Fibroblast of lung (primary cell): ENCODE results near the gene WNT11. TPM values are rescaled to one million over a fixed set of nuclear protein-coding genes. Genes with fewer than 3 reads are reported as not detected.

ENCODE experiments used
- DNase-seq, 2 donors: peaks; one replicate each; pipeline versions ENCODE4 v3.0.0 to v3.0.0-alpha.2; 2010; ENCODE audit warnings: low read depth in 2 of 2
- H2AFZ ChIP-seq: 2 replicates; pipeline ENCODE4 v1.5.1; 2012; ENCODE audit warnings: low read length, control low read depth, inconsistent platforms
- H3K27ac ChIP-seq: 2 replicates; pipeline ENCODE4 v1.5.1; 2011; ENCODE audit warnings: low read length, control low read depth; ENCODE audit not compliant: insufficient read depth
- H3K27me3 ChIP-seq: 2 replicates; pipeline ENCODE4 v1.5.1; 2011; ENCODE audit warnings: mild to moderate bottlenecking, low read length; ENCODE audit not compliant: control insufficient read depth, insufficient read depth
- H3K36me3 ChIP-seq: 2 replicates; pipeline ENCODE4 v1.5.1; 2011; ENCODE audit warnings: low read length; ENCODE audit not compliant: control insufficient read depth, insufficient read depth
- H3K4me1 ChIP-seq: 2 replicates; pipeline ENCODE4 v1.5.1; 2011; ENCODE audit warnings: low read length; ENCODE audit not compliant: control insufficient read depth, insufficient read depth; ENCODE audit errors: extremely low read depth
- H3K4me2 ChIP-seq: 2 replicates; pipeline ENCODE4 v1.5.1; 2011; ENCODE audit warnings: low read length, control low read depth; ENCODE audit not compliant: insufficient read depth; ENCODE audit errors: extremely low read depth
- H3K4me3 ChIP-seq, 4 experiments: fragments of 200-600 bp in 1 of 4; sonication (generic) in 1 of 4; replicated peaks in 1 of 4; 2 replicates each; pipeline ENCODE4 v1.5.1; 2011 to 2016; ENCODE audit warnings: low read length in 4 of 4, low read depth in 3 of 4, mild to moderate bottlenecking in 3 of 4, control low read depth in 2 of 4, inconsistent platforms in 1 of 4, mixed read lengths in 1 of 4; ENCODE audit not compliant: insufficient read depth in 1 of 4; ENCODE audit errors: control extremely low read depth in 1 of 4
- H3K79me2 ChIP-seq: 2 replicates; pipeline ENCODE4 v1.5.1; 2012; ENCODE audit warnings: mild to moderate bottlenecking, low read length, inconsistent platforms; ENCODE audit not compliant: control insufficient read depth, insufficient read depth
- H3K9ac ChIP-seq: 2 replicates; pipeline ENCODE4 v1.5.1; 2011; ENCODE audit warnings: mild to moderate bottlenecking, low read length, control low read depth; ENCODE audit not compliant: insufficient read depth
- H3K9me3 ChIP-seq: 2 replicates; pipeline ENCODE4 v1.5.1; 2012; ENCODE audit warnings: low read depth, low read length; ENCODE audit not compliant: control insufficient read depth, insufficient read depth
- H4K20me1 ChIP-seq: 2 replicates; pipeline ENCODE4 v1.5.1; 2011; ENCODE audit warnings: low read length; ENCODE audit not compliant: control insufficient read depth, insufficient read depth; ENCODE audit errors: extremely low read depth
- EZH2 ChIP-seq: IDR thresholded peaks from 2 replicates; pipeline ENCODE4 v1.5.1; 2012; ENCODE audit warnings: low read length, control low read depth, mild to moderate bottlenecking; ENCODE audit errors: missing control alignments
- polyA plus RNA-seq, 2 donors: library from polyadenylated mRNA; depleted of rRNA in 1 of 2; stranded (reverse) in 1 of 2; unstranded in 1 of 2; fragments of >200 nt; gene quantifications; 2 replicates each; pipeline ENCODE4 v1.2.1, GENCODE V29; 2011 to 2012; ENCODE audit warnings: missing spikeins in 1 of 2
- total RNA-seq: library from RNA; depleted of rRNA; stranded (reverse); fragments of >200 nt; gene quantifications from 2 replicates; pipeline ENCODE4 v1.2.1, GENCODE V29; 2014
- TF ChIP-seq, protein P1 (sequence below), 2 donors: IDR thresholded peaks in 1 of 2; conservative IDR thresholded peaks in 1 of 2; 1 replicate in 1 of 2; 2 replicates in 1 of 2; pipeline ENCODE4 v1.5.1; 2011 to 2012; ENCODE audit warnings: low read length in 2 of 2, control low read depth in 1 of 2, inconsistent platforms in 1 of 2, low read depth in 1 of 2, mild to moderate bottlenecking in 1 of 2

WNT11 gene
- total and polyA plus RNA-seq, 2 donors (not counting 1 experiment from before 2014, with no cell fraction given), result 0.07 to 0.33 TPM

- DNase-seq, result peak in 1 of 2 donors; percentile 63
- peak overlapping the region; percentile 78 for H2AFZ ChIP-seq
- no peak overlapping the region for H3K9ac ChIP-seq
- no peak for TF ChIP-seq EZH2
- TF ChIP-seq, protein P1, sequence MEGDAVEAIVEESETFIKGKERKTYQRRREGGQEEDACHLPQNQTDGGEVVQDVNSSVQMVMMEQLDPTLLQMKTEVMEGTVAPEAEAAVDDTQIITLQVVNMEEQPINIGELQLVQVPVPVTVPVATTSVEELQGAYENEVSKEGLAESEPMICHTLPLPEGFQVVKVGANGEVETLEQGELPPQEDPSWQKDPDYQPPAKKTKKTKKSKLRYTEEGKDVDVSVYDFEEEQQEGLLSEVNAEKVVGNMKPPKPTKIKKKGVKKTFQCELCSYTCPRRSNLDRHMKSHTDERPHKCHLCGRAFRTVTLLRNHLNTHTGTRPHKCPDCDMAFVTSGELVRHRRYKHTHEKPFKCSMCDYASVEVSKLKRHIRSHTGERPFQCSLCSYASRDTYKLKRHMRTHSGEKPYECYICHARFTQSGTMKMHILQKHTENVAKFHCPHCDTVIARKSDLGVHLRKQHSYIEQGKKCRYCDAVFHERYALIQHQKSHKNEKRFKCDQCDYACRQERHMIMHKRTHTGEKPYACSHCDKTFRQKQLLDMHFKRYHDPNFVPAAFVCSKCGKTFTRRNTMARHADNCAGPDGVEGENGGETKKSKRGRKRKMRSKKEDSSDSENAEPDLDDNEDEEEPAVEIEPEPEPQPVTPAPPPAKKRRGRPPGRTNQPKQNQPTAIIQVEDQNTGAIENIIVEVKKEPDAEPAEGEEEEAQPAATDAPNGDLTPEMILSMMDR (conservative IDR thresholded peaks at IDR 0.05 in 1 of 2, IDR thresholded peaks at IDR 0.05 in 1 of 2; ENCODE audit: low read depth in 1 of 2, low read length in 2 of 2), result no peak
- H3K4me3 ChIP-seq, result no peak overlapping the region
- no peaks in the 10 kb centered on the region for H3K79me2 ChIP-seq
- H4K20me1 ChIP-seq, result no peaks in the 10 kb centered on the region
- H3K4me2 ChIP-seq, result peak overlapping the region; percentile 13
- no peaks in the 10 kb centered on the region for H3K36me3 ChIP-seq
- H3K27me3 ChIP-seq, result peaks cover 3% of the 10 kb centered on the region
- no peaks in the 10 kb centered on the region for H3K9me3 ChIP-seq
- no peak overlapping the region for H3K27ac ChIP-seq
- peaks cover 2% of the 10 kb centered on the region for H3K4me1 ChIP-seq
Measured at GRCh38 chr11:76185931-76186401, 20.3 kb downstream of the WNT11 start.

- Histone ChIP-seq H2AFZ (peak overlapping the region; percentile 78), H4K20me1 (no peaks in the 10 kb centered on the region), H3K27me3 (peaks cover 3% of the 10 kb centered on the region), H3K79me2 (no peaks in the 10 kb centered on the region), H3K36me3 (no peaks in the 10 kb centered on the region), H3K4me3 (no peak overlapping the region), H3K9ac (no peak overlapping the region), H3K4me2 (peak overlapping the region; percentile 13), H3K4me1 (no peaks in the 10 kb centered on the region), H3K9me3 (no peaks in the 10 kb centered on the region), H3K27ac (no peak overlapping the region)
- DNase-seq, result no peak
- TF ChIP-seq, protein P1 (conservative IDR thresholded peaks at IDR 0.05 in 1 of 2, IDR thresholded peaks at IDR 0.05 in 1 of 2; ENCODE audit: low read depth in 1 of 2, low read length in 2 of 2), result no peak
- TF ChIP-seq EZH2, result no peak
Measured at GRCh38 chr11:76185511-76185910, 20.8 kb downstream of the WNT11 start.

DNA sequence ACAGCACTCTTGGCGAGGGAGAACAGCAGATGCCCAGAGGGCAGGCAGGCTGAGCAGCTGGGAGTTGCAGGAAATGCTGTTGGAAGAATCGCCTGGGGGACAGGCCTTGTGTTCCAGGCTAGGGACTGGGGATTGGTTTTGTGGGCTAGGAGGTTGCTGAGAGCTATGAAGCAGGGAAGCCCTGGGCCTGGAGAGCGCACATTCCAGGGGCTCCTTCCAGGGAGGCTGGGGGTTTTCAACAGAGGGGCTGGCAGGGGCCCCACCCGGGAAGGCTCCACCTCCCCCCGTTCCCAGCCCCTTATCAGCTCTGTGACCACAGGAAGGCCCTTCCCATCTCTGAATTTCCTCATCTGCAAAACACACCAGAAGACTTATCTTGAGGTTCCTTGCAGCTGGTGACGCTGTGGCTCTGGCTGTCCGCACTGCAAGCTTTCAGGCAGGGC, 21.7 kb downstream of the WNT11 start:
- no peak overlapping the region for H3K4me3 ChIP-seq
- no peaks in the 10 kb centered on the region for H4K20me1 ChIP-seq
- no peaks in the 10 kb centered on the region for H3K9me3 ChIP-seq
- DNase-seq, result no peak
- no peak overlapping the region for H3K9ac ChIP-seq
- H3K27ac ChIP-seq, result no peak overlapping the region
- H2AFZ ChIP-seq, result no peak overlapping the region
- no peaks in the 10 kb centered on the region for H3K79me2 ChIP-seq
- H3K36me3 ChIP-seq, result no peaks in the 10 kb centered on the region
- H3K4me2 ChIP-seq, result no peak overlapping the region
- H3K4me1 ChIP-seq, result no peaks in the 10 kb centered on the region
- peaks cover 3% of the 10 kb centered on the region for H3K27me3 ChIP-seq
- TF ChIP-seq EZH2, result no peak
- TF ChIP-seq, protein P1 (conservative IDR thresholded peaks at IDR 0.05 in 1 of 2, IDR thresholded peaks at IDR 0.05 in 1 of 2; ENCODE audit: low read depth in 1 of 2, low read length in 2 of 2), result no peak
